Measurements from ENCODE around the gene MAP3K20.

Gene MAP3K20

GRCh38 chr2:173187941-173188788, 112.5 kb downstream of the MAP3K20 start:
- peak; percentile 71 for DNase-seq (ENCODE audit: low read depth)
- TF ChIP-seq CTCF (IDR thresholded peaks at IDR 0.05; ENCODE audit: low read length, missing control alignments), result no peak
- no peak overlapping the region for H3K4me3 ChIP-seq (replicated peaks; ENCODE audit: low read depth, low read length)

- DNase-seq (ENCODE audit: low read depth), result peak; percentile 24
- TF ChIP-seq CTCF (IDR thresholded peaks at IDR 0.05; ENCODE audit: low read length, missing control alignments), result no peak
Measured at GRCh38 chr2:173191601-173192000, 116.0 kb downstream of the MAP3K20 start.

GRCh38 chr2:173192071-173192470, 116.4 kb downstream of the MAP3K20 start:
- no peak for TF ChIP-seq CTCF (IDR thresholded peaks at IDR 0.05; ENCODE audit: low read length, missing control alignments)
- no peak overlapping the region for H3K4me3 ChIP-seq (replicated peaks; ENCODE audit: low read depth, low read length)
- no peak for DNase-seq (ENCODE audit: low read depth)

More at GRCh38 chr2:173191601-173192000, 116.0 kb downstream of the MAP3K20 start:
- H3K4me3 ChIP-seq (replicated peaks; ENCODE audit: low read depth, low read length), result no peak overlapping the region

GRCh38 chr2:173193925-173194324, 118.3 kb downstream of the MAP3K20 start:
- TF ChIP-seq CTCF (IDR thresholded peaks at IDR 0.05; ENCODE audit: low read length, missing control alignments), result no peak
- no peak overlapping the region for H3K4me3 ChIP-seq (replicated peaks; ENCODE audit: low read depth, low read length)
- DNase-seq (ENCODE audit: low read depth), result no peak

GRCh38 chr2:173195100-173195499, 119.5 kb downstream of the MAP3K20 start:
- TF ChIP-seq CTCF (IDR thresholded peaks at IDR 0.05; ENCODE audit: low read length, missing control alignments), result no peak
- H3K4me3 ChIP-seq (replicated peaks; ENCODE audit: low read depth, low read length), result no peak overlapping the region
- no peak for DNase-seq (ENCODE audit: low read depth)

- no peak for TF ChIP-seq CTCF (IDR thresholded peaks at IDR 0.05; ENCODE audit: low read length, missing control alignments)
- H3K4me3 ChIP-seq (replicated peaks; ENCODE audit: low read depth, low read length), result no peak overlapping the region
Measured at GRCh38 chr2:173196080-173196479, 120.4 kb downstream of the MAP3K20 start.

GRCh38 chr2:173196638-173197037, 121.0 kb downstream of the MAP3K20 start:
- H3K4me3 ChIP-seq (replicated peaks; ENCODE audit: low read depth, low read length), result no peak overlapping the region
- no peak for TF ChIP-seq CTCF (IDR thresholded peaks at IDR 0.05; ENCODE audit: low read length, missing control alignments)
- DNase-seq (ENCODE audit: low read depth), result no peak

More at GRCh38 chr2:173196080-173196479, 120.4 kb downstream of the MAP3K20 start:
- DNase-seq (ENCODE audit: low read depth), result no peak
